OCI-LY7 (cell line): ENCODE data around the gene ACTR2.

Experiments
- EZH2phosphoT487 ChIP-seq: fragments of 200-600 bp; sonication (generic); IDR thresholded peaks from 2 replicates; pipeline ENCODE4 v1.6.1; 2018; ENCODE audit warnings: low read depth, borderline replicate concordance, mild to moderate bottlenecking, mixed run types, antibody characterized with exemption, low read length, moderate library complexity, mixed read lengths
- TF ChIP-seq, protein P1 (sequence below): fragments of 200-600 bp; sonication (generic); conservative IDR thresholded peaks from 2 replicates; pipeline ENCODE4 v1.5.1; 2014; ENCODE audit warnings: mild to moderate bottlenecking, antibody characterized with exemption, low read length, moderate library complexity, mixed read lengths

DNA sequence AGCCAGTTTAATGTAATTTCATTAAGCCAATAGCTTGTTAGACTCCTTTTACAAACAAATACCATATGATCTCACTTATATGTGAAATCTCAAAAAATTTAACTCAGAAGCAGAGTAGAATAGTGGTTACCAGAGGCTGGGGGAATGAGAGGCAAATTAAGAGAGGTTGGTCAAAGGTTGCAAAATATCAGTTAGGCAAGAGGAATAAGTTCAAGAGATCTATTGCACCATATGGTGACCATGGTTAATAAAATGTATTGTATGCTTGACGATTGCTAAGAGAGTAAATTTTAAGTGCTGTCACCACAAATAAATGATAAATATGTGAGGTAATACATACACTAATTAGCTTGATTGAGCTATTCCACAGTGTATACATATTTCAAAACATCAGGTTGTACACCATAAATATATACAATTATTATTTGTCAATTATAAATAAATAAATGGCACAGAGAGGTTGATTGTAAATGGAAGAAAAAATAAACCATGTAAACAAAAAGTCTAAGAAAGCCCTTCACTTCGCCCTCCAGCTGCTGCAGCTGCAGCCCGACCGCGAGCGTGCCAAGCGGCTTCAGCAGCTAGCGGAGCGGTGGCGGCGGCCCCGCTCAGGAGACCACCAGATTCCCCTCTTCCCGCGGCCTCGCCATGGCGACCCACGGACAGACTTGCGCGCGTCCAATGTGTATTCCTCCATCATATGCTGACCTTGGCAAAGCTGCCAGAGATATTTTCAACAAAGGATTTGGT, 23.0 kb upstream of the ACTR2 start:
- TF ChIP-seq, protein P1, sequence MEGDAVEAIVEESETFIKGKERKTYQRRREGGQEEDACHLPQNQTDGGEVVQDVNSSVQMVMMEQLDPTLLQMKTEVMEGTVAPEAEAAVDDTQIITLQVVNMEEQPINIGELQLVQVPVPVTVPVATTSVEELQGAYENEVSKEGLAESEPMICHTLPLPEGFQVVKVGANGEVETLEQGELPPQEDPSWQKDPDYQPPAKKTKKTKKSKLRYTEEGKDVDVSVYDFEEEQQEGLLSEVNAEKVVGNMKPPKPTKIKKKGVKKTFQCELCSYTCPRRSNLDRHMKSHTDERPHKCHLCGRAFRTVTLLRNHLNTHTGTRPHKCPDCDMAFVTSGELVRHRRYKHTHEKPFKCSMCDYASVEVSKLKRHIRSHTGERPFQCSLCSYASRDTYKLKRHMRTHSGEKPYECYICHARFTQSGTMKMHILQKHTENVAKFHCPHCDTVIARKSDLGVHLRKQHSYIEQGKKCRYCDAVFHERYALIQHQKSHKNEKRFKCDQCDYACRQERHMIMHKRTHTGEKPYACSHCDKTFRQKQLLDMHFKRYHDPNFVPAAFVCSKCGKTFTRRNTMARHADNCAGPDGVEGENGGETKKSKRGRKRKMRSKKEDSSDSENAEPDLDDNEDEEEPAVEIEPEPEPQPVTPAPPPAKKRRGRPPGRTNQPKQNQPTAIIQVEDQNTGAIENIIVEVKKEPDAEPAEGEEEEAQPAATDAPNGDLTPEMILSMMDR: no peak
- TF ChIP-seq EZH2phosphoT487: no peak
